Skin epidermis (tissue), 12 donors: ENCODE measurements around the gene DEFB123.
A peak's percentile ranks its signal among the peaks of the same experiment; 100 is the strongest.

ENCODE experiments used
- H3K27ac ChIP-seq, 21 experiments: fragments of 200-600 bp; sonication (generic) in 11 of 21; one replicate each; pipeline ENCODE4 v1.5.0; 2020; ENCODE audit warnings: mild to moderate bottlenecking in 3 of 21, inconsistent platforms in 2 of 21, moderate library complexity in 2 of 21
- H3K4me3 ChIP-seq, 7 experiments: fragments of 200-600 bp; sonication (generic) in 2 of 7; one replicate each; pipeline ENCODE4 v1.5.0; 2020; ENCODE audit warnings: inconsistent platforms in 2 of 7, mild to moderate bottlenecking in 2 of 7, moderate library complexity in 1 of 7

The DEFB123 gene

GRCh38 chr20:31472395-31473330, 32.2 kb downstream of the DEFB123 start:
- no peak overlapping the region for H3K27ac ChIP-seq
- no peak overlapping the region for H3K4me3 ChIP-seq

- Histone ChIP-seq H3K4me3 (no peak overlapping the region), H3K27ac (no peak overlapping the region)
These were observed 33.1 kb downstream of the DEFB123 start for GRCh38 chr20:31473331-31474096.

GRCh38 chr20:31474097-31474436, 33.6 kb downstream of the DEFB123 start:
- H3K27ac ChIP-seq: no peak overlapping the region
- H3K4me3 ChIP-seq: no peak overlapping the region

GRCh38 chr20:31474758-31475427, 34.5 kb downstream of the DEFB123 start, which contains the start of the genes DEFB124 and REM1:
TSS of gene DEFB124 (minus strand) at chr20:31475127. CDS start at chr20:31473013, 2,114 bp downstream.
TSS of gene REM1 (plus strand) at chr20:31475288. CDS start at chr20:31476446, 1,158 bp downstream.
- Histone ChIP-seq H3K4me3 (peak within 1 kb of the TSS; percentile 18 to 40 (median 29)), H3K27ac (peak within 1 kb of the TSS in 7 of 21 experiments; percentile 22 to 75 (median 38))

GRCh38 chr20:31475472-31476293, 35.3 kb downstream of the DEFB123 start:
- peak overlapping the region; percentile 18 to 40 (median 29) for H3K4me3 ChIP-seq
- H3K27ac ChIP-seq: peak overlapping the region in 7 of 21 experiments; percentile 22 to 75 (median 38)

- no peak overlapping the region for H3K27ac ChIP-seq
- H3K4me3 ChIP-seq: peak overlapping the region in 1 of 7 experiments; percentile 29
These were observed 35.8 kb downstream of the DEFB123 start for GRCh38 chr20:31476294-31476585.

GRCh38 chr20:31476643-31477215, 36.3 kb downstream of the DEFB123 start:
- Histone ChIP-seq H3K4me3 (no peak overlapping the region), H3K27ac (no peak overlapping the region)

- Histone ChIP-seq H3K4me3 (no peak overlapping the region), H3K27ac (peak overlapping the region in 1 of 21 experiments; percentile 38)
These were observed 43.6 kb downstream of the DEFB123 start for GRCh38 chr20:31484001-31484400.

GRCh38 chr20:31485450-31486339, 45.3 kb downstream of the DEFB123 start:
- H3K27ac ChIP-seq: peak overlapping the region in 15 of 21 experiments; percentile 0 to 78 (median 47)
- peak overlapping the region in 1 of 7 experiments; percentile 15 for H3K4me3 ChIP-seq

GRCh38 chr20:31488115-31488514, 47.7 kb downstream of the DEFB123 start:
- peak overlapping the region in 1 of 21 experiments; percentile 10 for H3K27ac ChIP-seq
- no peak overlapping the region for H3K4me3 ChIP-seq

GRCh38 chr20:31489152-31489551, 48.7 kb downstream of the DEFB123 start:
- no peak overlapping the region for H3K27ac ChIP-seq
- H3K4me3 ChIP-seq: no peak overlapping the region

GRCh38 chr20:31490752-31491151, 50.3 kb downstream of the DEFB123 start:
- Histone ChIP-seq H3K27ac (no peak overlapping the region), H3K4me3 (no peak overlapping the region)

GRCh38 chr20:31494131-31494530, 53.7 kb downstream of the DEFB123 start:
- Histone ChIP-seq H3K27ac (no peak overlapping the region), H3K4me3 (no peak overlapping the region)

- H3K4me3 ChIP-seq: no peak overlapping the region
- H3K27ac ChIP-seq: peak overlapping the region in 12 of 21 experiments; percentile 1 to 58 (median 26)
These were observed 56.4 kb downstream of the DEFB123 start for GRCh38 chr20:31496761-31497295.

- no peak overlapping the region for H3K4me3 ChIP-seq
- H3K27ac ChIP-seq: peak overlapping the region in 5 of 21 experiments; percentile 10 to 45 (median 23)
These were observed 57.6 kb downstream of the DEFB123 start for GRCh38 chr20:31497838-31498540.
